WERI-Rb-1 (cell line): Measurements from ENCODE around the gene MARVELD3.
"Not testable (repeated sequence)": the region's sequence is repeated elsewhere in the genome, so short reads cannot be mapped to it uniquely, and the experiment has no call there.

ENCODE experiments used
- DNase-seq: peaks from one replicate; pipeline ENCODE4 v3.0.0-alpha.2; 2020
- H3K27ac ChIP-seq: fragments of 250-450 bp; sonication (Bioruptor Pico); 2 replicates; pipeline ENCODE4 v1.5.1; 2020; ENCODE audit warnings: mild to moderate bottlenecking, moderate library complexity
- H3K27me3 ChIP-seq: fragments of 250-450 bp; sonication (Bioruptor Pico); 2 replicates; pipeline ENCODE4 v1.5.1; 2021; ENCODE audit warnings: mild to moderate bottlenecking, low read depth, moderate library complexity; ENCODE audit not compliant: insufficient read depth, severe bottlenecking
- H3K36me3 ChIP-seq: fragments of 250-450 bp; sonication (Bioruptor Pico); 2 replicates; pipeline ENCODE4 v1.5.1; 2020; ENCODE audit warnings: mild to moderate bottlenecking, moderate library complexity
- H3K4me3 ChIP-seq: 2 replicates; pipeline ENCODE4 v1.5.1; 2011; ENCODE audit warnings: low read depth, mild to moderate bottlenecking, control low read depth, low read length
- H3K9me3 ChIP-seq: fragments of 250-450 bp; sonication (Bioruptor Pico); 2 replicates; pipeline ENCODE4 v1.5.1; 2021; ENCODE audit warnings: mild to moderate bottlenecking, moderate library complexity; ENCODE audit not compliant: severe bottlenecking
- CTCF ChIP-seq: IDR thresholded peaks from 2 replicates; pipeline ENCODE4 v1.5.1; 2011; ENCODE audit warnings: low read depth, mild to moderate bottlenecking, control low read depth, inconsistent platforms, low read length

Gene MARVELD3

GRCh38 chr16:71600822-71601221, 25.2 kb upstream of the MARVELD3 start:
- no peaks in the 10 kb centered on the region for H3K36me3 ChIP-seq
- no peak overlapping the region for H3K27ac ChIP-seq
- no peaks in the 10 kb centered on the region for H3K9me3 ChIP-seq
- no peak for TF ChIP-seq CTCF
- H3K27me3 ChIP-seq = no peaks in the 10 kb centered on the region
- no peak for DNase-seq
- no peak overlapping the region for H3K4me3 ChIP-seq

- TF ChIP-seq CTCF = no peak
- no peak for DNase-seq
- H3K36me3 ChIP-seq = no peaks in the 10 kb centered on the region
- H3K4me3 ChIP-seq = no peak overlapping the region
- no peak overlapping the region for H3K27ac ChIP-seq
- H3K9me3 ChIP-seq = no peaks in the 10 kb centered on the region
- no peaks in the 10 kb centered on the region for H3K27me3 ChIP-seq
These were observed 16.9 kb upstream of the MARVELD3 start for GRCh38 chr16:71609066-71609465.

- no peaks in the 10 kb centered on the region for H3K9me3 ChIP-seq
- TF ChIP-seq CTCF = no peak
- H3K27ac ChIP-seq = no peak overlapping the region
- DNase-seq = no peak
- no peak overlapping the region for H3K4me3 ChIP-seq
- H3K27me3 ChIP-seq = no peaks in the 10 kb centered on the region
- no peaks in the 10 kb centered on the region for H3K36me3 ChIP-seq
These were observed 15.5 kb upstream of the MARVELD3 start for GRCh38 chr16:71610447-71610846.

- peak; percentile 93 for TF ChIP-seq CTCF
- Histone ChIP-seq H3K4me3 (peak overlapping the region; percentile 8), H3K36me3 (no peaks in the 10 kb centered on the region), H3K27ac (no peak overlapping the region), H3K27me3 (no peaks in the 10 kb centered on the region), H3K9me3 (no peaks in the 10 kb centered on the region)
- peak; percentile 87 for DNase-seq
These were observed 14.8 kb upstream of the MARVELD3 start for GRCh38 chr16:71610936-71611871.

GRCh38 chr16:71614956-71615355, 11.0 kb upstream of the MARVELD3 start:
- not testable (repeated sequence) for H3K36me3 ChIP-seq, H3K27me3 ChIP-seq, H3K4me3 ChIP-seq, DNase-seq, H3K27ac ChIP-seq, H3K9me3 ChIP-seq

- no peaks in the 10 kb centered on the region for H3K27me3 ChIP-seq
- H3K4me3 ChIP-seq = no peak overlapping the region
- no peak overlapping the region for H3K27ac ChIP-seq
- no peaks in the 10 kb centered on the region for H3K9me3 ChIP-seq
- DNase-seq = no peak
- H3K36me3 ChIP-seq = no peaks in the 10 kb centered on the region
- TF ChIP-seq CTCF = no peak
These were observed 7.6 kb upstream of the MARVELD3 start for GRCh38 chr16:71618429-71618828.
